Adrenal gland (tissue), 5 donors: ENCODE data around the gene ALDOA.

ENCODE experiments used
- CTCF ChIP-seq, 6 experiments: fragments of 450-650 bp in 4 of 6; fragments of 200-600 bp in 2 of 6; sonication (generic) in 1 of 6; IDR thresholded peaks; 1 replicate in 5 of 6; 2 replicates in 1 of 6; pipeline versions ENCODE4 v1.5.1 to v1.8.0; 2016 to 2021; ENCODE audit warnings: antibody characterized with exemption in 6 of 6, mild to moderate bottlenecking in 2 of 6, moderate library complexity in 1 of 6
- POLR2A ChIP-seq, 2 donors: fragments of 450-650 bp; IDR thresholded peaks; one replicate each; pipeline ENCODE4 v1.6.1; 2017; ENCODE audit warnings: antibody characterized with exemption in 2 of 2, mild to moderate bottlenecking in 2 of 2, moderate library complexity in 1 of 2
- donor health status: DM: no; HTN: no; CAD: no.

- TF ChIP-seq CTCF (IDR thresholded peaks at IDR 0.05) (no peak), POLR2A (IDR thresholded peaks at IDR 0.05) (no peak)
Observed at GRCh38 chr16:30114411-30114810, 48.9 kb downstream of the ALDOA start.
